ENCODE data around the gene MOXD1.

DNA sequence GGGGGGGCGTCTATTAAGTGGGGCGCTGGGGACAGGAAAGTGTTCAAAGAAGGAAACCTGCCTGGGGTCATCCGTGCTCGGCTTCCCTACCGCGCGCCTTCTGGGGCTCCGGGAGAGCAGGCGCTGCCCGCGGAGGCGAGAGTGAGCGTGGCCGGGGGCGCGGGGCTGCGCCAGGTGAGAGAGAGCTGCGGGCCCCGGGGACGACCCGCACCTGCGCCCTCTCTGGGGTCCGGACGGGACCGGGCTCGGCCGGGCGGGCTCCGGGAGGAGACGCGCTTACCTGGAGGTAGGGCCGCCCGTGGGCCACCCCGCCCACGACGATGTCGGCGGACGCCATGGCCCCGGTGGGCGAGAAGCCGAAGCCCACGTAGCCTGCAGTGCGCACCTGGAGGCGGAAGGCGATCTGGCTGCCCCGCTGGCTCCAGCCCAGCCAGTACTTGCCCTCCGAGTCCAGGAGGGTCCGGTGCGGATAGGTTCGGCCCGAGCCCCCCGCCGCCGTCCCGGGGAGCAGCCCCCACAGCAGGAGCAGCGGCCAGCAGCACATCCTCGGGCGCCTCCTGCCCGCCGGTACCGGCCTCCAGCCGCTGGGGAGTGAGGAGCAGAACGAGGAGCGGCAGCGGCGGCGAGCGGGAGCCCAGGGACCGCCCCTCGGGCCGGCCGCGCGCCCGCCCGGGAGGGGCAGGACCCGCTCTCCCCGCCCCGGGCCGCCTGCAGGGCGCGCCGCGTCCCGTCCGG, at the start of gene MOXD1:
- TF ChIP-seq POLR2A (IDR thresholded peaks at IDR 0.05), result no peak
- TF ChIP-seq, protein P1, sequence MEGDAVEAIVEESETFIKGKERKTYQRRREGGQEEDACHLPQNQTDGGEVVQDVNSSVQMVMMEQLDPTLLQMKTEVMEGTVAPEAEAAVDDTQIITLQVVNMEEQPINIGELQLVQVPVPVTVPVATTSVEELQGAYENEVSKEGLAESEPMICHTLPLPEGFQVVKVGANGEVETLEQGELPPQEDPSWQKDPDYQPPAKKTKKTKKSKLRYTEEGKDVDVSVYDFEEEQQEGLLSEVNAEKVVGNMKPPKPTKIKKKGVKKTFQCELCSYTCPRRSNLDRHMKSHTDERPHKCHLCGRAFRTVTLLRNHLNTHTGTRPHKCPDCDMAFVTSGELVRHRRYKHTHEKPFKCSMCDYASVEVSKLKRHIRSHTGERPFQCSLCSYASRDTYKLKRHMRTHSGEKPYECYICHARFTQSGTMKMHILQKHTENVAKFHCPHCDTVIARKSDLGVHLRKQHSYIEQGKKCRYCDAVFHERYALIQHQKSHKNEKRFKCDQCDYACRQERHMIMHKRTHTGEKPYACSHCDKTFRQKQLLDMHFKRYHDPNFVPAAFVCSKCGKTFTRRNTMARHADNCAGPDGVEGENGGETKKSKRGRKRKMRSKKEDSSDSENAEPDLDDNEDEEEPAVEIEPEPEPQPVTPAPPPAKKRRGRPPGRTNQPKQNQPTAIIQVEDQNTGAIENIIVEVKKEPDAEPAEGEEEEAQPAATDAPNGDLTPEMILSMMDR (IDR thresholded peaks at IDR 0.05), result no peak
